Measurements from ENCODE around the gene ACSL4.
A peak's percentile ranks its signal among the peaks of the same experiment; 100 is the strongest.
"Not testable (repeated sequence)": the region's sequence is repeated elsewhere in the genome, so short reads cannot be mapped to it uniquely, and the experiment has no call there.

ACSL4 gene

GRCh38 chrX:109660435-109661143 is 72.5 kb downstream of the ACSL4 start:
- DNase-seq (ENCODE audit: low spot score): no peak

GRCh38 chrX:109658391-109658790 is 74.7 kb downstream of the ACSL4 start:
- DNase-seq (ENCODE audit: low spot score): no peak

- not testable (repeated sequence) for DNase-seq (ENCODE audit: low spot score)
Observed at GRCh38 chrX:109657364-109657763, 75.7 kb downstream of the ACSL4 start.

DNA sequence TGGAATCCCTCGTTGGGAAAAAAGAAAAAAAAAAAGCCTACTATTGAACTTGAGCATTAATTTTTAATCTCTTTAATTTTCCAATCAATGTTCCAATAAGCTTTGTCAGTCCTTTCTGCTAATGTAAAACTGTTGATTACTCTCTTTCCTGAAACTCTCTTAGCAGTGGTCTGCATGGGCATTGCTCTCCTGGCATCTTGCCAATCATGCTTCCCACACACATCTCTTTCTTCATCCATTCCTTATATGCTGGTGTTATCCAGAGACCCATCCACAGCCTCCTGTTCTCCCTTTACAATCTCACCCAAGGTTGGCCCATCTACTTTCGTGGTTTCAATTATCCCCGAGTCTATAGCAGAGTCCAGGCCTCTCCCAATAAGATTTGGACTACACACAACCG is 76.3 kb downstream of the ACSL4 start:
- DNase-seq (ENCODE audit: low spot score): no peak

- no peak for DNase-seq (ENCODE audit: low spot score)
Observed at GRCh38 chrX:109655502-109656201, 77.4 kb downstream of the ACSL4 start.

DNA sequence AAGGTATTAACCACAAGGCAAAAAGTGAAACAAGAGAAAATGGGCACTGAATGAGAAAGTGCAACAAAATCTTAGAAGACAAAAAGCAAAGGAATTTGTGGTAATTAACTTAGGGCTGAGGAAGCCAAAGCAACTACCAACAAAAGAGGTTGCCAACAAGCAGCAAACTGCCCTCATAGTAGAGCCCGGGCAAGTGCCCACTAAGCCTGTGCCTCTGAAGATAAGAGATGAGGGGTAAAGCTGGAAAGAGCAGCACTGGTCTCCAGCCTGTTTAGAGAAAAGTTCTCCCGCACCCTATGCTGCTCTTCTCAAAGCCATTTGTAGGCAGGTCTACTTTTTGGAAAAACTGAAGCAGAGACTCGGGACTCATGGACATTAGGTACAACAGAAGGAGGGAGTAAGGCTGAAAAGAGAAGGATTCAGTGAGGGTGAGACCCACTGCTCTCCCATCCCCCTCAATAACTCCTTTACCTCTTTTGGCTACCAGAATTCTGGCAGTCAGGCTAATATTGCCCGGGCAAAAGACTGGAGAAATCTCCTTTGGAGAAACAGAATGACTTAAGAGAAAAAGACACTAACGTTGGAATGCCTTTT is 78.4 kb downstream of the ACSL4 start:
- DNase-seq (ENCODE audit: low spot score): no peak

GRCh38 chrX:109644671-109645070 is 88.4 kb downstream of the ACSL4 start:
- DNase-seq (ENCODE audit: low spot score): not testable (repeated sequence)

GRCh38 chrX:109643687-109644086 is 89.4 kb downstream of the ACSL4 start:
- no peak for DNase-seq (ENCODE audit: low spot score)

GRCh38 chrX:109638158-109638557 is 94.9 kb downstream of the ACSL4 start:
- no peak for DNase-seq (ENCODE audit: low spot score)

DNA sequence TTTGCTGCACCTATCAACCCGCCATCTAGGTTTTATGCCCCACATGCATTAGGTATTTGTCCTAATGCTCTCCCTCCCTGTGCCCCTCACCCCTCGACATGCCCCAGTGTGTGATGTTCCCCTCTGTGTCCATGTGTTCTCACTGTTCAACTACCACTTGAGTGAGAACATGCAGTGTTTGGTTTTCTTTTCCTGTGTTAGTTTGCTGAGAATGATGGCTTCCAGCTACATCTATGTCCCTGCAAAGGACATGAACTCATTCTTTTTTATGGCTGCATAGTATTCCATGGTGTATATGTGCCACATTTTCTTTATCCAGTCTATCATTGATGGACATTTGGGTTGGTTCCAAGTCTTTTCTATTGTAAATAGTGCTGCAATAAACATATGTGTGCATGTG is 95.6 kb downstream of the ACSL4 start:
- DNase-seq (ENCODE audit: low spot score): not testable (repeated sequence)

- DNase-seq (ENCODE audit: low spot score): no peak
Observed at GRCh38 chrX:109635146-109635545, 97.9 kb downstream of the ACSL4 start.

- DNase-seq (ENCODE audit: low spot score): no peak
Observed at GRCh38 chrX:109632906-109633504, 100.1 kb downstream of the ACSL4 start.

DNA sequence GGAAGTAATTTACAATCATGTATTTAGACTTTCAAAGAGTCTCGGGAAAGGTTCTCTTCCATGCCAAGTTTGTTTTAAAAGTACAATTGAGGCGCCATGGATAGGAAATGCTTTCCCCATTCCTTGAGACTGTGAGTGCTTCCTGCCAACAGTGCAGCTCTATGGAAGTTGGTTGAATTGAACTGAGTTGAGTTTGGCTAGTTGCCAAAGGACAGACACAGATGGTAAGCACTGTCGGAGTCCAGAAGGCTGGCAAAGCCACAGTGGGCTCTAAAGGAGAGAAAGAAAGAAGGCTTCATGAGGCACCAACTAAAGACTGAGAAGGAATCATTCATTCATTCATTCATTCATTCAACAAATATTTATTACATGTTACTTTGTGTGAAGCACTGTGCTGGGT is 103.7 kb downstream of the ACSL4 start:
- DNase-seq (ENCODE audit: low spot score): no peak

DNA sequence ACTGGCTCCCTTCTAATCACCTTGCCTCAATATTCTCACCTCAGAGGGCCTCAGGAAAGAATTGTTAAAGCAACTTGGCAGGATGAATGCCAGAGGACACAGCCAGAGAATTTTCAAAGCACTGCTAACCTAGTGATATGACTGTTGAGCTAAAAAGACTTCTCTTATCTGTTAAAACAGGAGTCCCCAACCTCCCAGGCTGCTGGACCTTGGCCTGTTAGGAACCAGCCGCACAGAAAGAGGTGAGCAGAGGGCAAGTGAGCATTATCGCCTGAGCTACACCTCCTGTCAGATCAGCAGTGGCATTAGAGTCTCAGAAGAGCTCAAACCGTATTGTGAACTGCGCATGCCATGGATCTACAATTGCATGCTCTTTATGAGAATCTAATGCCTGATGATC is 106.4 kb downstream of the ACSL4 start:
- DNase-seq (ENCODE audit: low spot score): no peak

- DNase-seq (ENCODE audit: low spot score): peak; percentile 82
Observed at GRCh38 chrX:109624641-109625616, 108.1 kb downstream of the ACSL4 start, which contains the start of gene KCNE5. Gene KCNE5 (minus strand): TSS chrX:109625172. CDS start chrX:109625020, 152 bp downstream.

GRCh38 chrX:109623997-109624396 is 109.1 kb downstream of the ACSL4 start:
- DNase-seq (ENCODE audit: low spot score): no peak

GRCh38 chrX:109622270-109622669 is 110.8 kb downstream of the ACSL4 start:
- DNase-seq (ENCODE audit: low spot score): no peak

DNA sequence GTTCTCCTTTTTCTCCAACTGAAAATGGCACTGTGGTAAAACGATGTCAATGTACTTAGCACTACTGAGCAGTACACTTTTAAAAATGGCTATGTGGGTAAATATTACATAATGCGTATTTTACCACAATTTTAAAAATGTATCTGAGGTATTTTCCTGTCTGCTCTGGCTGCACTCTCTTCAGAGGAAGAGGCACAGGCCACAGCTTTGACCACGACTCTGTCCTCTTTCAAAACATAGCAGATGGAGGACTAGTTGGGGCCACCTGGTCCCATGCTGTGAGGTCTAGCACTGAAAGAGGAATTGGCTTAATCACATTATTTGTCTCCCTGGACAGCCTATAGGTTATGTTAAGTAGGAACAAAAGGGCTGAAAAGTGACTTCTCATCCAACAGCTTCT is 113.3 kb downstream of the ACSL4 start:
- DNase-seq (ENCODE audit: low spot score): no peak

- DNase-seq (ENCODE audit: low spot score): no peak
Observed at GRCh38 chrX:109614951-109615350, 118.1 kb downstream of the ACSL4 start.

DNA sequence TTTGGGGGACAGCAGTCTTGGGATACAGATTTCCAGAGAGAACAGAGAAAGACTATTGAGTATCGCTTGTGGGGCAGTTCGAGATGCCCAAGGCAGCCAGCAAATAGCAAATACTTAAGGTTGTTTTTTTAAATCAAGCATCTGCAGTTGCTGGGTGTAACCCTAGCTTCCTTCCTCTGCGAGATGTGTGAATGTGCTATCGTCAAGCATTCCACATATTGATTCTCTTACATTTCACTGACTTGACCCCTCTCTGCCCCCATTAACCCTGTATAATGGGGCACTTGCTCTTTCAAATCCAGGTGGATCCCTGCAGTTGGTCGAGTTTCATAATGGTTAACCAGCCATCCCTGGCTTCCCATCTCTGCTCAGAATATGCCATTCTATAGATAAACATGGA is 131.6 kb downstream of the ACSL4 start:
- DNase-seq (ENCODE audit: low spot score): no peak

GRCh38 chrX:109600237-109600651 is 132.8 kb downstream of the ACSL4 start:
- peak; percentile 61 for DNase-seq (ENCODE audit: low spot score)

- DNase-seq (ENCODE audit: low spot score): no peak
Observed at GRCh38 chrX:109596015-109596414, 137.0 kb downstream of the ACSL4 start.
